NCI-H526 (cell line): ENCODE data around the gene RNF212B.

Source experiments
- DNase-seq, 2 experiments: peaks; one replicate each; lab custom pipeline; 2025; lab: John Stamatoyannopoulos, UW

The RNF212B gene

DNA sequence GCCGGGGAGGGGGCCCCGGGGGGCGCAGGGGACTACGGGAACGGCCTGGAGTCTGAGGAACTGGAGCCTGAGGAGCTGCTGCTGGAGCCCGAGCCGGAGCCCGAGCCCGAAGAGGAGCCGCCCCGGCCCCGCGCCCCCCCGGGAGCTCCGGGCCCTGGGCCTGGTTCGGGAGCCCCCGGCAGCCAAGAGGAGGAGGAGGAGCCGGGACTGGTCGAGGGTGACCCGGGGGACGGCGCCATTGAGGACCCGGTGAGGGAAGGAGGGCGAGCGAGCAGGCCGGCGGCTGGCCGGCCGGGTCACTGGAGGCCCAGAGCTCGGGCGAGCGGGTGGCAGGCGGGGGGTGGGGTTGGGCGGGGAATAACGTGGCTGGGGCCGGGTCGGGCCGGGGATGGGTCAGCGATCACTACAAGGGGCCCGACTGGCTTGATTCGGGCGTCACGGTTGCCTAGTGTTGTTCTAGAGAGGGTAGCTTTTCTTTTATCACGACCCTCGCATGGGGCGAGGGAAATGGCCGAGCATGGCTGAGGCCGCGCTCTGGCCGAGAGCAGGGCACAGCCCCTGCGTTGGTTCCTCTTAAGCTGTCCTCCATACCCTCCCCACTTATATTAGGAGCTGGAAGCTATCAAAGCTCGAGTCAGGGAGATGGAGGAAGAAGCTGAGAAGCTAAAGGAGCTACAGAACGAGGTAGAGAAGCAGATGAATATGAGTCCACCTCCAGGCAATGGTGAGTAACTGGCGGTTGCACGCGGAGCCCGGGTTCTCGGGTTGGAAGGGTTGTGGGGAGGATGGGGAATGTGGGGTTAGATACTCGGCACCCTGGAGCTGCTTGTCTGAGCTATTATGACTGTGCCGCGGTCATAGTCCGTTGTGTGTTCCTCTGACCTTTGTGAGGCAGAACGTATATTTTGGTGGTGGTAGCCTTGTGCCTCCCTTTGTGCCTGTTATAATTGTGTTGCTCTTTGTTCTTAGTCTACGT, 84.1 kb downstream of the RNF212B start:
- DNase-seq = peak; percentile 20 to 50
